WTC11 (cell line): ENCODE results near the gene GJD2. TPM values are rescaled to one million over a fixed set of nuclear protein-coding genes. Genes with fewer than 3 reads are reported as not detected.

Source experiments
- ATAC-seq: fragments of 200-7000 bp; cut with Tn5 transposase; 2 replicates; pipeline ENCODE4 v1.10.0; 2021; ENCODE audit warnings: mild to moderate bottlenecking, moderate library complexity
- CTCF ChIA-PET: fragments of 300-600 bp; sonication (Branson Sonifier 250); formaldehyde crosslinking; loops from one replicate; lab custom pipeline; 2021; ENCODE audit warnings: antibody characterized with exemption; lab: Charles Lee
- POLR2A ChIA-PET: fragments of 350-600 bp; sonication (Branson Sonifier 250); formaldehyde crosslinking; loops from one replicate; lab custom pipeline; 2021; ENCODE audit warnings: antibody characterized with exemption; lab: Charles Lee
- DNase-seq: peaks from one replicate; pipeline ENCODE4 v3.0.0; 2021; ENCODE audit warnings: low spot score
- H3K27ac Mint-ChIP-seq: 2 replicates; pipeline ENCODE4 v1.8.0; 2021; ENCODE audit warnings: mixed read lengths
- H3K27me3 Mint-ChIP-seq: 2 replicates; pipeline ENCODE4 v1.8.0; 2021; ENCODE audit warnings: low read depth, mild to moderate bottlenecking, moderate library complexity, mixed read lengths
- H3K36me3 Mint-ChIP-seq: 2 replicates; pipeline ENCODE4 v1.8.0; 2021; ENCODE audit warnings: mixed read lengths
- H3K4me1 Mint-ChIP-seq: 2 replicates; pipeline ENCODE4 v1.8.0; 2022; ENCODE audit warnings: mixed read lengths
- H3K4me3 Mint-ChIP-seq: 2 replicates; pipeline ENCODE4 v1.8.0; 2021; ENCODE audit warnings: mild to moderate bottlenecking, moderate library complexity, mixed read lengths
- H3K9me3 Mint-ChIP-seq: 2 replicates; pipeline ENCODE4 v1.8.0; 2021; ENCODE audit warnings: mixed read lengths
- ARID4B ChIP-seq: sonication (generic); formaldehyde crosslinking; IDR thresholded peaks from 2 replicates; pipeline ENCODE4 v1.8.0; 2023; ENCODE audit warnings: missing genetic modification reagents, mild to moderate bottlenecking, borderline replicate concordance
- JAZF1 ChIP-seq: fragments of 250-450 bp; sonication (Bioruptor Pico); IDR thresholded peaks from 2 replicates; pipeline ENCODE4 v1.9.0; 2021; ENCODE audit warnings: moderate library complexity, mild to moderate bottlenecking, inconsistent platforms
- JUN ChIP-seq: sonication (generic); formaldehyde crosslinking; IDR thresholded peaks from 2 replicates; pipeline ENCODE4 v1.8.0; 2023; ENCODE audit warnings: mild to moderate bottlenecking, missing genetic modification reagents
- NFYB ChIP-seq: sonication (generic); formaldehyde crosslinking; conservative IDR thresholded peaks from 2 replicates; pipeline ENCODE4 v1.8.0; 2022; ENCODE audit warnings: low read depth, missing genetic modification reagents
- NR3C1 ChIP-seq: sonication (generic); formaldehyde crosslinking; conservative IDR thresholded peaks from 2 replicates; pipeline ENCODE4 v1.8.1; 2023; ENCODE audit warnings: low read depth, mild to moderate bottlenecking, missing genetic modification reagents
- TP53 ChIP-seq: sonication (generic); formaldehyde crosslinking; IDR thresholded peaks from 2 replicates; pipeline ENCODE4 v1.8.1; 2023; ENCODE audit warnings: mild to moderate bottlenecking, missing genetic modification reagents
- USF1 ChIP-seq: sonication (generic); formaldehyde crosslinking; IDR thresholded peaks from 2 replicates; pipeline ENCODE4 v1.8.0; 2022; ENCODE audit warnings: mild to moderate bottlenecking, missing genetic modification reagents
- ZNF121 ChIP-seq: sonication (generic); formaldehyde crosslinking; IDR thresholded peaks from 2 replicates; pipeline ENCODE4 v1.8.0; 2023; ENCODE audit warnings: missing genetic modification reagents
- ZNF138 ChIP-seq: sonication (generic); formaldehyde crosslinking; conservative IDR thresholded peaks from 2 replicates; pipeline ENCODE4 v1.8.1; 2022; ENCODE audit warnings: mild to moderate bottlenecking, moderate library complexity, missing genetic modification reagents
- ZNF219 ChIP-seq: sonication (generic); formaldehyde crosslinking; IDR thresholded peaks from 2 replicates; pipeline ENCODE4 v1.8.0; 2023; ENCODE audit warnings: missing genetic modification reagents, mild to moderate bottlenecking, borderline replicate concordance
- ZNF317 ChIP-seq: sonication (generic); formaldehyde crosslinking; IDR thresholded peaks from 2 replicates; pipeline ENCODE4 v1.8.1; 2023; ENCODE audit warnings: low read depth, mild to moderate bottlenecking, moderate library complexity, missing genetic modification reagents, borderline replicate concordance
- ZNF423 ChIP-seq: fragments of 250-450 bp; sonication (Bioruptor Pico); IDR thresholded peaks from 2 replicates; pipeline ENCODE4 v2.1.2; 2022; ENCODE audit warnings: mild to moderate bottlenecking, moderate library complexity
- ZNF532 ChIP-seq: fragments of 250-450 bp; sonication (Bioruptor Pico); IDR thresholded peaks from 2 replicates; pipeline ENCODE4 v1.9.0; 2021; ENCODE audit warnings: mild to moderate bottlenecking, borderline replicate concordance
- total RNA-seq: library from RNA; stranded (reverse); gene quantifications from 3 replicates; pipeline ENCODE4 v1.2.3, GENCODE V29; 2021
- TF ChIP-seq, protein P1 (sequence below): sonication (generic); formaldehyde crosslinking; IDR thresholded peaks from 2 replicates; pipeline ENCODE4 v1.8.1; 2022; ENCODE audit warnings: mild to moderate bottlenecking, moderate library complexity, missing genetic modification reagents
- TF ChIP-seq, protein P2 (sequence below): sonication (generic); formaldehyde crosslinking; IDR thresholded peaks from 2 replicates; pipeline ENCODE4 v1.8.1; 2022; ENCODE audit warnings: missing genetic modification reagents, borderline replicate concordance
- TF ChIP-seq, protein P3 (sequence below): fragments of 250-450 bp; sonication (Bioruptor Pico); IDR thresholded peaks from 2 replicates; pipeline ENCODE4 v1.8.0; 2021; ENCODE audit warnings: mild to moderate bottlenecking
- TF ChIP-seq, protein P4 (sequence below): sonication (generic); formaldehyde crosslinking; IDR thresholded peaks from 2 replicates; pipeline ENCODE4 v1.8.0; 2022; ENCODE audit warnings: missing genetic modification reagents
- TF ChIP-seq, protein P5 (sequence below): sonication (generic); formaldehyde crosslinking; IDR thresholded peaks from 2 replicates; pipeline ENCODE4 v1.8.1; 2023; ENCODE audit warnings: mild to moderate bottlenecking, missing genetic modification reagents, moderate library complexity

GJD2 gene
- total RNA-seq, 1 experiment from 2014 or later = 0.22 TPM

- H3K9me3 Mint-ChIP-seq = peaks cover 15% of the 10 kb centered on the region
- ATAC-seq (no peak), DNase-seq (no peak)
- H3K36me3 Mint-ChIP-seq = peaks cover 6% of the 10 kb centered on the region
- H3K27ac Mint-ChIP-seq = no peak overlapping the region
- POLR2A ChIA-PET = no interaction called here
- no peak overlapping the region for H3K4me3 Mint-ChIP-seq
- no peaks in the 10 kb centered on the region; the same call in none of the 2 replicates for H3K27me3 Mint-ChIP-seq
- peaks cover 47% of the 10 kb centered on the region for H3K4me1 Mint-ChIP-seq
- CTCF ChIA-PET = no interaction called here
- TF ChIP-seq, protein P1, sequence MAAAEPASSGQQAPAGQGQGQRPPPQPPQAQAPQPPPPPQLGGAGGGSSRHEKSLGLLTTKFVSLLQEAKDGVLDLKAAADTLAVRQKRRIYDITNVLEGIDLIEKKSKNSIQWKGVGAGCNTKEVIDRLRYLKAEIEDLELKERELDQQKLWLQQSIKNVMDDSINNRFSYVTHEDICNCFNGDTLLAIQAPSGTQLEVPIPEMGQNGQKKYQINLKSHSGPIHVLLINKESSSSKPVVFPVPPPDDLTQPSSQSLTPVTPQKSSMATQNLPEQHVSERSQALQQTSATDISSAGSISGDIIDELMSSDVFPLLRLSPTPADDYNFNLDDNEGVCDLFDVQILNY (CRISPR knock-in tag) = no peak
- TF ChIP-seq ZNF532 (CRISPR knock-in tag) (no peak), JUN (no peak), ZNF219 (no peak), NFYB (CRISPR knock-in tag) (no peak), ZNF138 (CRISPR knock-in tag) (no peak), ARID4B (CRISPR knock-in tag) (no peak), USF1 (CRISPR knock-in tag) (no peak), TP53 (no peak), NR3C1 (CRISPR knock-in tag) (no peak), ZNF317 (CRISPR knock-in tag) (no peak), JAZF1 (CRISPR knock-in tag) (no peak), ZNF121 (CRISPR knock-in tag) (no peak), ZNF423 (CRISPR knock-in tag) (no peak)
- TF ChIP-seq, protein P2, sequence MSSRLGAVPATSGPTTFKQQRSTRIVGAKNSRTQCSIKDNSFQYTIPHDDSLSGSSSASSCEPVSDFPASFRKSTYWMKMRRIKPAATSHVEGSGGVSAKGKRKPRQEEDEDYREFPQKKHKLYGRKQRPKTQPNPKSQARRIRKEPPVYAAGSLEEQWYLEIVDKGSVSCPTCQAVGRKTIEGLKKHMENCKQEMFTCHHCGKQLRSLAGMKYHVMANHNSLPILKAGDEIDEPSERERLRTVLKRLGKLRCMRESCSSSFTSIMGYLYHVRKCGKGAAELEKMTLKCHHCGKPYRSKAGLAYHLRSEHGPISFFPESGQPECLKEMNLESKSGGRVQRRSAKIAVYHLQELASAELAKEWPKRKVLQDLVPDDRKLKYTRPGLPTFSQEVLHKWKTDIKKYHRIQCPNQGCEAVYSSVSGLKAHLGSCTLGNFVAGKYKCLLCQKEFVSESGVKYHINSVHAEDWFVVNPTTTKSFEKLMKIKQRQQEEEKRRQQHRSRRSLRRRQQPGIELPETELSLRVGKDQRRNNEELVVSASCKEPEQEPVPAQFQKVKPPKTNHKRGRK (CRISPR knock-in tag) = no peak
- TF ChIP-seq, protein P3, sequence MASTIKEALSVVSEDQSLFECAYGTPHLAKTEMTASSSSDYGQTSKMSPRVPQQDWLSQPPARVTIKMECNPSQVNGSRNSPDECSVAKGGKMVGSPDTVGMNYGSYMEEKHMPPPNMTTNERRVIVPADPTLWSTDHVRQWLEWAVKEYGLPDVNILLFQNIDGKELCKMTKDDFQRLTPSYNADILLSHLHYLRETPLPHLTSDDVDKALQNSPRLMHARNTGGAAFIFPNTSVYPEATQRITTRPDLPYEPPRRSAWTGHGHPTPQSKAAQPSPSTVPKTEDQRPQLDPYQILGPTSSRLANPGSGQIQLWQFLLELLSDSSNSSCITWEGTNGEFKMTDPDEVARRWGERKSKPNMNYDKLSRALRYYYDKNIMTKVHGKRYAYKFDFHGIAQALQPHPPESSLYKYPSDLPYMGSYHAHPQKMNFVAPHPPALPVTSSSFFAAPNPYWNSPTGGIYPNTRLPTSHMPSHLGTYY (CRISPR knock-in tag) = no peak
- TF ChIP-seq, protein P4, sequence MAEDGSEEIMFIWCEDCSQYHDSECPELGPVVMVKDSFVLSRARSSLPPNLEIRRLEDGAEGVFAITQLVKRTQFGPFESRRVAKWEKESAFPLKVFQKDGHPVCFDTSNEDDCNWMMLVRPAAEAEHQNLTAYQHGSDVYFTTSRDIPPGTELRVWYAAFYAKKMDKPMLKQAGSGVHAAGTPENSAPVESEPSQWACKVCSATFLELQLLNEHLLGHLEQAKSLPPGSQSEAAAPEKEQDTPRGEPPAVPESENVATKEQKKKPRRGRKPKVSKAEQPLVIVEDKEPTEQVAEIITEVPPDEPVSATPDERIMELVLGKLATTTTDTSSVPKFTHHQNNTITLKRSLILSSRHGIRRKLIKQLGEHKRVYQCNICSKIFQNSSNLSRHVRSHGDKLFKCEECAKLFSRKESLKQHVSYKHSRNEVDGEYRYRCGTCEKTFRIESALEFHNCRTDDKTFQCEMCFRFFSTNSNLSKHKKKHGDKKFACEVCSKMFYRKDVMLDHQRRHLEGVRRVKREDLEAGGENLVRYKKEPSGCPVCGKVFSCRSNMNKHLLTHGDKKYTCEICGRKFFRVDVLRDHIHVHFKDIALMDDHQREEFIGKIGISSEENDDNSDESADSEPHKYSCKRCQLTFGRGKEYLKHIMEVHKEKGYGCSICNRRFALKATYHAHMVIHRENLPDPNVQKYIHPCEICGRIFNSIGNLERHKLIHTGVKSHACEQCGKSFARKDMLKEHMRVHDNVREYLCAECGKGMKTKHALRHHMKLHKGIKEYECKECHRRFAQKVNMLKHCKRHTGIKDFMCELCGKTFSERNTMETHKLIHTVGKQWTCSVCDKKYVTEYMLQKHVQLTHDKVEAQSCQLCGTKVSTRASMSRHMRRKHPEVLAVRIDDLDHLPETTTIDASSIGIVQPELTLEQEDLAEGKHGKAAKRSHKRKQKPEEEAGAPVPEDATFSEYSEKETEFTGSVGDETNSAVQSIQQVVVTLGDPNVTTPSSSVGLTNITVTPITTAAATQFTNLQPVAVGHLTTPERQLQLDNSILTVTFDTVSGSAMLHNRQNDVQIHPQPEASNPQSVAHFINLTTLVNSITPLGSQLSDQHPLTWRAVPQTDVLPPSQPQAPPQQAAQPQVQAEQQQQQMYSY (CRISPR knock-in tag) = no peak
- TF ChIP-seq, protein P5, sequence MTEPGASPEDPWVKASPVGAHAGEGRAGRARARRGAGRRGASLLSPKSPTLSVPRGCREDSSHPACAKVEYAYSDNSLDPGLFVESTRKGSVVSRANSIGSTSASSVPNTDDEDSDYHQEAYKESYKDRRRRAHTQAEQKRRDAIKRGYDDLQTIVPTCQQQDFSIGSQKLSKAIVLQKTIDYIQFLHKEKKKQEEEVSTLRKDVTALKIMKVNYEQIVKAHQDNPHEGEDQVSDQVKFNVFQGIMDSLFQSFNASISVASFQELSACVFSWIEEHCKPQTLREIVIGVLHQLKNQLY (CRISPR knock-in tag) = no peak
These were observed 30.3 kb downstream of the GJD2 start for GRCh38 chr15:34724481-34724880.
